Suppressor macrophage treated with lipopolysaccharide for 1 hour (primary cell): Measurements from ENCODE around the gene ORAI3.
A peak's percentile ranks its signal among the peaks of the same experiment; 100 is the strongest.

Experiments
- DNase-seq, 3 donors: peaks; one replicate each; pipeline ENCODE4 v3.0.0-alpha.2; 2020 to 2022

Gene ORAI3

DNA sequence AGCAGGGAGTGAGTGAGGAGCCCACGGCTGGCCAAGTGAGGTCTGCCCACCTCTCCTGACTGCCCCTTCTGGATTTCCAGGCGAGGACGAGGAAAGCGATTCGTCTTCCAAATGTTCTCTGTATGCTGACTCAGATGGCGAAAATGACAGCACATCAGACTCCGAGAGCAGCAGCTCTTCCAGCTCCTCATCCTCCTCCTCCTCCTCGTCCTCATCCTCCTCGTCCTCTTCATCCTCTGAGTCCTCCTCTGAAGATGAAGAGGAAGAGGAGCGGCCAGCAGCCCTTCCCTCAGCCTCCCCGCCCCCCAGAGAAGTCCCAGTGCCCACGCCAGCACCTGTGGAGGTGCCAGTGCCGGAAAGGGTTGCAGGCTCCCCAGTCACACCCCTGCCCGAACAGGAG, 22.4 kb downstream of the ORAI3 start:
- no peak for DNase-seq

GRCh38 chr16:30972872-30973271, 24.0 kb downstream of the ORAI3 start:
- no peak for DNase-seq

- DNase-seq: no peak
These were observed 25.5 kb downstream of the ORAI3 start for GRCh38 chr16:30974348-30974747.

DNA sequence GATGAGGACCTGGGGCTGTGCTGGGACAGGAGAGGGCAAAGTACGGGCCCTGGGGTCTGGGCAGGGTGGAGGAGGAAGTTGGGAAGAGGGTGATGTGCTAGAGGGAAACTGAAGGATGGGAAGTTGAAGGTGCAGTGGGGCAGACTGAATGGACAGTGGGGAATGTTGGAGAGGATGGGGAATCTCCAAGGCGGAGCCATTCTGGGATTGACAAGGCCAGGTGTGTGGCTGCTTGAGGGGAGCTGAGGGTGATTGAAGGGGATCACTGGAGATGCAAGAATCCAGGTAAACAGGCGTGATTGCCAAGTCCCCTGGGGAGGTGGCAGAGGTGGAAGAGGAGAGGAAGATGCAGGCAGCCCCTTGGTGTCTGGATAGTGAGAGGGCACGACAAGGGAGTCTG, 27.6 kb downstream of the ORAI3 start:
- DNase-seq: no peak

DNA sequence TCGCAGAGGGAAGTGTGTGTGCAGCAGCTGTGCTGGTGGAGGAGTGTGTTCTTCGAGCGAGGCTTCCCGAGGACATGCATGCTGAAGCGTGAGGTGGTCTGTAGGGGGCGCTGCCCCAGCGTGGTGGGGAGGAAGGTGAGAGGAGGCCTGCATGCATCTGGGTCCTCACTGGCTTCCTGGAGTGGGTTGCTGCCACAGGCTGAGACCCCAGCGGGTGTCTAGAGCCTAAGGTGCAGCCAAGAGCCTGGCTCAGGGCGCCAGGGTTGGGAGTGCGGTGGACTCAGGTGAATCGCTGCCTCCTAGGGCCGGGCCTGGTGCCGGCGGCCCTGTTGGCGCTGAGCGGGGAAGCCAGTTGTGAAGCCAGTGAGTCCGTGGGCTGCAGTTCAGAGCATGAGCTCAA, 28.6 kb downstream of the ORAI3 start:
- DNase-seq: peak in 1 of 3 donors; percentile 45

- DNase-seq: no peak
These were observed 30.5 kb downstream of the ORAI3 start for GRCh38 chr16:30979170-30980022.

GRCh38 chr16:30980023-30980371, 31.1 kb downstream of the ORAI3 start:
- no peak for DNase-seq

- no peak for DNase-seq
These were observed 31.6 kb downstream of the ORAI3 start for GRCh38 chr16:30980434-30980833.

DNA sequence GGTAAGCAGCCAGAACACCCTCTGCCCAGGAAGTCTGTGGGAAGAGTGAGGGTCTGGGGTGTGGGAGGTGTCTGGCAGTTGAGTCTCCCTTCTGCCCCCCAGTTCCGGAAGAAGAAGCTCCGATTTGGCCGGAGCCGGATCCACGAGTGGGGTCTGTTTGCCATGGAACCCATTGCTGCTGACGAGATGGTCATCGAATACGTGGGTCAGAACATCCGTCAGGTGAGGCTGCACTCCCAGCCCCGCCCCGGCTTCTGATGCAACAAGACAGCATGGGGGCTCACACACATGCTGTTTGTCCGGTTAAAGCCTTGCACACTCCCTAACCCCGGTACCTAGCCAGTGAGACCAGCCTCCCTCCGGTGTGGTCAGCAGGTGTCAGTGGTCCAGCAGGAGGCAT, 32.1 kb downstream of the ORAI3 start:
- no peak for DNase-seq

- DNase-seq: no peak
These were observed 33.9 kb downstream of the ORAI3 start for GRCh38 chr16:30982548-30983288.

GRCh38 chr16:30983289-30983889, 34.5 kb downstream of the ORAI3 start:
- DNase-seq: no peak

DNA sequence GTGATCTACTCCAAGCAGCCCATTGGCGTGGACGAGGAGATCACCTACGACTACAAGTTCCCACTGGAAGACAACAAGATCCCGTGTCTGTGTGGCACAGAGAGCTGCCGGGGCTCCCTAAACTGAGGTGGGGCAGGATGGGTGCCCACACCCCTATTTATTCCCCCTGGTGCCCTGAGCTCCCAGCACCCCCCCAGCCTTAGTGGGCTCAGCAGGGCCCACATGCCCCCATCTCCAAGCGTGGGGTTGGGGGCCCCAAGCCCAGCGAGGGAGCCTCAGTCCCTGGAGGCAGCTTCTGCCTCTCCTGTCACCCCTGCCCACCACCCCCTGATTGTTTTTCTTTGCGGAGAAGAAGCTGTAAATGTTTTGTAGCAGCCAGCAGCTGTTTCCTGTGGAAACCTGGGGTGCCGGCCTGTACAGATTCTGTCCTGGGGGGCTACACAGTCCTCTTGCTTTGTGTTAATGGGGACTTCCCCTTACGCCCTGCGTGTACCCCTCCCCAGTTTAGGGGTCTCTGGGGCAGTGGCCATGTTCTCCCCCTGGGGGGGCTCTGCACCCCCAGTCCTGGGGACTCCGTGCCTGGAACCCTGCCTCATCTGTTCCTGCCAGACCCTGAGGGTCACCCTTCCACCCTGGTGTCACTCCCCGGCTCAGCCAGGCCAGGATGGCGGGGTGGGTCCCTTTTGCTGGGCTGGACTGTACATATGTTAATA, 35.2 kb downstream of the ORAI3 start:
- DNase-seq: no peak

DNA sequence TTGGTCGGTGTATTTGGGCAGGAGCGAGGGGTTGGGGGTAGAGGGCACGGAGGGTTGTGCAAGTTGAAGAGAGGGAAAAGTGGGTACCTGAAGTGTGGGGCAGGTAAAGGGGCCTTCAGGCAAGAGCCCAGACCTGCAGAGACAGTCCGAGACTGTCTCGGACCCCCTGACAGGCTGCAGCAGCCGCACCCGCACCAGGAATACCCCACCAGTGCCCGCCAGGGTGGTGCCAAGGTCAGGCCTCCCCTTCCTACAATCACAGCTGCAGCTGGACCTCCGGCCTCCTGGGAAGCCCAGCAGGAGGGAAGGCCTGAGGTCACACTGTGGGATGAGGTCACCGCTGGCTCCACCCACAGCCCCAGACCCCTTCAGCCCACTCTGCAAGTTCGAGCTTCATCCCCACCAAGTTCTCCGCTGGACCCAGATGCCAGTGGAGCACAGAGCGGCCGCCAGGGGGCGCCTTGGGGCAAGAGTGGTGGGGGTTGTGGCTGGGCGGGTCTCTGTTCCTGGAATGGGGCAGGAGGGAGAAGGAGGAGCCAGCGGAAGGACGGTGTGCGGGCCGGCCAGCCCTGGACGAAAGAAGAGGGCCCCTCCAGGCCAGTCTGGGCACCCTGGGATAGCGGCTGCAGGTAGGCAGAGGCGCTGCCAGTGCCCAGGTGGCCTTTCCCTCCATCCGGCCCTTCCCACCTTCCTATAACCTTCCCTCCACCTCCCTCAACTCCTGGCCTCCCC, 36.0 kb downstream of the ORAI3 start, which contains the start of gene HSD3B7:
HSD3B7 (plus strand) TSS at position 539 of the 732 bp plus-strand sequence. CDS start 452 bp downstream, outside the sequence.
- peak; percentile 83 to 96 (median 92) for DNase-seq

DNA sequence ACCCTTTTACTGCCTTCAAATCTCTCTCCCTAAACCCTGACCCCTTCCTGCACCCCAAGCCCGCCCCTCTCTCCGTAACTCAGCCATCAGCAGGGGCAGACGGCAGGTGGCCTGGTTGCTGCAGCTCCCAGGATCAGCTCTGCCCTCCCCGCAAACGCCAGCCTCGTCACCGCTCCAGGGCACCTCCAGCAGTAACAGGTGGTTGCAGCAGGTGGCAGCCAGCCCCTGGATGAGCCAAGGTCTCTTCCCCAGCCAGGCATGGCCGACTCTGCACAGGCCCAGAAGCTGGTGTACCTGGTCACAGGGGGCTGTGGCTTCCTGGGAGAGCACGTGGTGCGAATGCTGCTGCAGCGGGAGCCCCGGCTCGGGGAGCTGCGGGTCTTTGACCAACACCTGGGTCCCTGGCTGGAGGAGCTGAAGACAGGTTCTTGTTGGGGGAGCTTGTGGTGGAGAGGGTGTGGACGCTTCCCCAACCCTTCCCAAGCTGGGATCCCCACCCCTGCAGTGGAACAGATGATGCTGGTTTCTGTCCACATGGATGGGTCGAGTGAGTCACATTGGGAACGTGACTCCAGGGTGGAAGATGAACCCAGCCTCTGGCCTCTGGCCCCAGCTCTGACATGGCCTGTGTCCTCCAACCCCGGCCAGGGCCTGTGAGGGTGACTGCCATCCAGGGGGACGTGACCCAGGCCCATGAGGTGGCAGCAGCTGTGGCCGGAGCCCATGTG, 36.7 kb downstream of the ORAI3 start:
- no peak for DNase-seq

GRCh38 chr16:30986129-30986991, 37.5 kb downstream of the ORAI3 start:
- DNase-seq: no peak

GRCh38 chr16:30987581-30988190, 38.8 kb downstream of the ORAI3 start:
- no peak for DNase-seq

- DNase-seq: no peak
These were observed 40.7 kb downstream of the ORAI3 start for GRCh38 chr16:30989469-30990047.

- no peak for DNase-seq
These were observed 41.2 kb downstream of the ORAI3 start for GRCh38 chr16:30990105-30990504.

- no peak for DNase-seq
These were observed 42.2 kb downstream of the ORAI3 start for GRCh38 chr16:30991052-30991451.

GRCh38 chr16:30992276-30992780, 43.5 kb downstream of the ORAI3 start:
- no peak for DNase-seq
